ENCODE measurements around the gene MDFIC2.

MDFIC2 gene

DNA sequence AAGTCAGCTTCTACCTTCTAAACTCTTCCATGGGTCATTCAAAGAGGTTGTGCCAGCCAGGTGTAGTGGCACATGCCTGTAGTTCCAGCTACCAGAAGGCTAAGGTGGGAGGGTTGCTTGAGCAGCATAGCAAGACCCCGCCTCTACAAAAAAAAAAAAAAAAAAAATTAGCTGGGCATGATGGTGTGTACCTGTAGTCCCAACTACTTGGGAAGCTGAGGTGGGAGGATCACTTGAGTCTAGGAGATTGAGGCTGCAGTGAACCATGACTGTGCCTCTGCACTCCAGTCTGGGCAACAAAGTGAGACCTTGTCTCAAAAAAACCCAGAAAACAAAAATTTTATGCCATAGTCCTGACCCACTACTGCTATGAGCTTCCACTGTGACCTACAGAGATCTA, 126.8 kb downstream of the MDFIC2 start:
- no peak for DNase-seq
- intact Hi-C loops (cut with DNase I), result no loop called here

DNA sequence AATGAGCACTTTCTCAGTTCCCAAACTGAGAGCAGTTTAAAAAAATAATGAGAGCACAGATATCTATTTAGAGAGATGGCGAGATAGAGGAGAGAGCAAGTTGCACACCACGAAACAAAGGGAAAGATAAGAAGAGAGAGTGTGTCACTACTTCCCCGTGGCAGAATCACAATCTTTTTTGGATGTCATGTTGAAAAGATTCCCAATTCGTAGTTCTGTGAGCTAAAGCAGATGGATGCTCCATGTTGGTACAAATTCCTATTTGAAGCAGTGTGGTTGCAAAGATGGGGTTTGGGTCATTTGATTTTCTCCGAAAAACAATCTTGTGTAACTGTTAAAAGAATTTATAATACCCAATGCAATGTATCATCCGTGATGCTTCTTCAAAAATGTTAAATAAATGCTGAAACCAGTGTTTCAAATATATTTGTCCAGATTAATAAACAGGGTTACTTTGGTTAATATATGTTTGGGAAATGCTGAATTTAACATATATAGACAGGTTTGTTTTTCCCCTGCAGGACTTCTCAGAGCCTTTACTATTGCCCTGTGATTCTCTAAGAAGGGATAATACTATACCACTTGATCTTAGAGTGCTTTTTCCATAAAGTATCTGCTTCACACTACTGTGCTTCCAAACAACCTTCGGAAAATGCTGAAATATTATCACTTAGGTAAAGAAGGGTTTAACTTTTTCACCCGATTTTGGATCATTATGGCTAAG, 128.5 kb downstream of the MDFIC2 start:
- DNase-seq, result no peak
- intact Hi-C loops (cut with DNase I), result no loop called here

- DNase-seq, result no peak
- intact Hi-C loops (cut with DNase I), result no loop called here
These were observed 130.3 kb downstream of the MDFIC2 start for GRCh38 chr3:70182166-70182565.

GRCh38 chr3:70180664-70181063, 131.8 kb downstream of the MDFIC2 start:
- intact Hi-C loops (cut with DNase I), result no loop called here
- DNase-seq, result no peak

GRCh38 chr3:70179111-70179510, 133.3 kb downstream of the MDFIC2 start:
- no peak for DNase-seq
- intact Hi-C loops (cut with DNase I), result no loop called here

GRCh38 chr3:70177881-70178645, 134.4 kb downstream of the MDFIC2 start:
- intact Hi-C loops (cut with DNase I), result no loop called here
- DNase-seq, result no peak

- DNase-seq, result no peak
- intact Hi-C loops (cut with DNase I), result no loop called here
These were observed 136.2 kb downstream of the MDFIC2 start for GRCh38 chr3:70176224-70176623.

- no peak for DNase-seq
- intact Hi-C loops (cut with DNase I), result no loop called here
These were observed 155.6 kb downstream of the MDFIC2 start for GRCh38 chr3:70156808-70157207.

GRCh38 chr3:70150599-70150998, 161.8 kb downstream of the MDFIC2 start:
- DNase-seq, result no peak
- intact Hi-C loops (cut with DNase I), result no loop called here

DNA sequence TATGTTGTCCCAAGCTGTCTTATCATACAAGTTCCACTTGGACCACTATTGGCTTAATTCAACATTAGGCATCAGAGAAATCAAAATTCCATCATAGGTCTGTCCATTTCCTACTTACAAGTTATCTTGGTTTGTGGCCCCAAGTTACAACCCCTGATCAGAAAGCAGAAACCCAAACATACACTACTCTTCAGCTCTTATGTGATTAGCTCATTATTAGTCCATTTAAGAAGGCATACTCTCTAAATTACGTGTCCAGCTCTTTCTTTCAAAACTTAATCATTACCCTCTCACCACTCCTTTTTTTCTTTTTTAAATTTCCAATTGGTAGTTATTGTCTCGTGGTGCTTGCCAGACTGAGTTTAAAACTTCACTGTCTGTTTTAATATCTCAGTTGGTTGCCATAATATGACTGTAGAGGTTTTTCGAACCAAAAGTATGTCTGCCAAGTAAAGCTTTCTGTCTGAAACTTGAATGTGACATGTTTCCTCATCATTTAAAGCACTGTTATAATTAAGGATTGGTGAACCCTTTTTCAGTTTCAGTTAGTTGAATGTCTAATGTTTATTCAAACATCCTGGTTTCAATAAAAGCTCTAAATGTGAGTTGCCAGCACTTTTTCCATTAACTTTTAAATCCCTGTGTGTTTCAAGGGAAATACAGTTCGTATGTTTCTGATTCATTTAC, 162.6 kb downstream of the MDFIC2 start:
- DNase-seq, result no peak
- intact Hi-C loops (cut with DNase I), result no loop called here
